GM19240 (cell line): ENCODE results near the gene METTL5.
"Not testable (repeated sequence)": the region's sequence is repeated elsewhere in the genome, so short reads cannot be mapped to it uniquely, and the experiment has no call there.

ENCODE experiments used
- DNase-seq: peaks from one replicate; pipeline ENCODE4 v3.0.0; 2011; ENCODE audit warnings: low spot score; ENCODE audit not compliant: insufficient read length

Gene METTL5

DNA sequence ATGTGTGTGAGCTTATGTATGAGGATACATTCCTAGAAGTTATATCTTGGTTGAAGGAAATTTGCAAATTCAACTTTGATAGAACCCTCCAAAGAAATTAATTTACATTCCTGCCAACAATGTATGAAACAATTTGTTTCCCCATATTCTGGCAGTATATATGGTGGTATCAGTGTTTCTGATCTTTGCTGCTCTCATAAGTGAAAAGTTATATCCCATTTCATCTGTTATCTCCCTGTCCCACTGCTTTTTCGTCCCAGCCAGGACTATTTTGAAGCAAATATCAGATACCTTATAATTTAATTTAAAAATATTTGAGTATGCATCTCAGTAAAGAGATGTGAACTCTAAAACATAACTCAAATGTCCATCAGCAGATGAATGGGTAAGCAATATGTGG is 9.7 kb upstream of the METTL5 start:
- no peak for DNase-seq

DNA sequence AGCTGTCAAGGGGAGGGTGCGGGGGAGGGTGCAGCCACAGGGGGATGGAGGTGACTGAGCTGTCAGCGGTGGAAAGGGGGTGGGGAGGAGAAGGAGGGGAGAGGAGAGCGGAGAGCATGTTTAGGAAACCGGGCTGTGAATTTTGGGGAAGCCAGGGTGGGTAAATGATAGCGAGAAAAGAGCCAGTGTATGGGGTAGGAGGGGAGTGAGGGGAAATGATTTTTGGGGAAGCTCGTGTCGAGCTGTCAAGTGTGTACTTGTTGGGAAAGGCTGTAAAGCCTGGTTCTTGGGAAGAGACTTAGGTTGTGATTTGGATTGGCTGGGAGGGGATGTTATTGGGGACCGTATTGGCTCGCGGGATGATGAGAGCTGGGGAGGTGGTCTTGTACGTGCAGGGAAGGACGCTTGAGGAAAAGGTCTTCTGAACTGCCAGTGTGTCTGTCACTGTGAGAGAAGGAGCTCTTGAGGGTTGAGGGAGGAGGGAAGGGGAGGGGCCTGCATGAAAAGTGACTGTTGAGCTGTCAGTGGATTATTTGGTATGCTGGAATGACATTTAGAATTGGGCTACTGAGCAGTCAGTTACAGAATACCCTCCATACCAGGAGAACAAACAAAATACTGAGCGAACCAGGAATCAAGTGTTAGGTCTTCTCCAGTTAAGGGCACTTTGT is 3.6 kb upstream of the METTL5 start:
- DNase-seq = peak; percentile 15

DNA sequence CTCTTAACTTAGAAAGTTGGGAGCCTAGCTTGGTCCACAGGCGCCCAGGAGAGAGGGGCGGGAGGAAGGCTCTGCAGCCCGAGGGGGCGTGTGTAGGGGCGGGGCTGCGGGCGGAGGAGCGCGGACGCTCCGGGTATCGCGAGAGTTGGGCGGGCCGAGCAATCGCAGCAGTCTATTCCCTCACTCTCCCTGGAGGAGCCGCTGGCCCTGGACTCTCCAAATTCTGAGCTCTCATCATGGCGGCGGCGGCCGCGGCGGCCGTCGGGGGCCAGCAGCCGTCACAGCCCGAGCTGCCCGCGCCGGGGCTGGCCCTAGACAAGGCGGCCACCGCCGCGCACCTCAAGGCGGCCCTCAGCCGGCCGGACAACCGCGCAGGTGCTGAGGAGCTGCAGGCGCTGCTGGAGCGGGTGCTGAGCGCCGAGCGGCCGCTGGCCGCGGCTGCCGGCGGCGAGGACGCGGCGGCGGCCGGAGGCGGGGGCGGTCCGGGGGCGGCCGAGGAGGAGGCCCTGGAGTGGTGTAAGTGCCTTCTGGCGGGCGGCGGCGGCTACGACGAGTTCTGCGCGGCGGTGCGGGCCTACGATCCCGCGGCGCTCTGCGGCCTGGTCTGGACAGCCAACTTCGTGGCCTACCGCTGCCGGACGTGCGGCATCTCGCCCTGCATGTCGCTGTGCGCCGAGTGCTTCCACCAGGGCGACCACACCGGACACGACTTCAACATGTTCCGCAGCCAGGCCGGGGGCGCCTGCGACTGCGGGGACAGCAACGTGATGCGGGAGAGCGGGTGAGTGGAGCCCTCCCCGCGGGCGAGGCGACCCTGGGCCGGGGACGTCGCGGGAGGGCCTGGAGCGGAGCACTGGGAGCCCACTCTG is 2.8 kb upstream of the METTL5 start, which contains the start of gene UBR3:
TSS of gene UBR3 (plus strand) at position 183 of the 869 bp plus-strand sequence. CDS start at position 237, 54 bp downstream.
- peak; percentile 94 for DNase-seq

DNA sequence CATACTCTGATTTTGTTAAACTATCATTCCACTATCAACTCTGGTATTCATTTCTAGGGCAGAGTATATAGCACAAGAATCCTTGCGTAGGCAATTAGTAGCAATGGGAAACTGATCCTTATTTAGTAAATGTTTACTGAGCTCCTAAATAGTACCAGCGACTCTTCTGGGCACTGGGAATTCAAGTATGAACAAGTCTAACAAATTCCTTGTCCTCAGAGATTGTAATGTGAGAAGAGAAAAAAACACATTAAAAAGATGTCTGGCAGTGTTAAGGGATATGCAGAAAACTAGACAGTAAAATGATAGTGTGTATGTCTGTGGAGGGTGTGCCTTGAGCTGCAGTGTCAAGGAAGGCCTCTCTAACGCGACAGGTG is 721 bp downstream of the METTL5 start:
- no peak for DNase-seq

DNA sequence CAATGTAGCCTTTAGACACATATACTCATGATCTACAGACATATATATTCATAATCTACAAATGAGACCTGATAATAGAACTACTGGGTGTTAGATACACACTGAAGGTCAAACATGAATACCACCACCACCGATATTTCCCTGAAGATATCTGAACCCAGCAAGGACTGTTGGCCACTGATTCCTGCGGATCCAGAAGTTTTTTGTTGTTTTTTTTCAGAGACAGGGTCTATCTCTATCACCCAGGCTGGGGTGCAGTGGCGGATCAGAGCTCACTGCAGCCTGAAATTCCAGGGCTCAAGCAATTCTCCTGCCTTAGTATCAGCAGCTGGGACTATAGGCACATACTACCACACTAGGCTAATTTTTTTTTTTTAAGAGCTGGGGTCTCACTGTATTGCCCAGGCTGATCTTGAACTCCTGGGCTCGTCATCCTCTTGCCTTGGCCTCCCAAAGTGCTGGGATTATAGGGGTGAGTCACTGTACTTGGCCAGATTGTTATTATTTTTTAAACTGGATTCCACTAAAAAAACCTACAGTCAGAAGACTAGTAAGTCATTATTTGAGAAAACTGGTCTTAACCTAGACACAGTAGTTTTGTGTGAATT is 1.8 kb downstream of the METTL5 start:
- no peak for DNase-seq

DNA sequence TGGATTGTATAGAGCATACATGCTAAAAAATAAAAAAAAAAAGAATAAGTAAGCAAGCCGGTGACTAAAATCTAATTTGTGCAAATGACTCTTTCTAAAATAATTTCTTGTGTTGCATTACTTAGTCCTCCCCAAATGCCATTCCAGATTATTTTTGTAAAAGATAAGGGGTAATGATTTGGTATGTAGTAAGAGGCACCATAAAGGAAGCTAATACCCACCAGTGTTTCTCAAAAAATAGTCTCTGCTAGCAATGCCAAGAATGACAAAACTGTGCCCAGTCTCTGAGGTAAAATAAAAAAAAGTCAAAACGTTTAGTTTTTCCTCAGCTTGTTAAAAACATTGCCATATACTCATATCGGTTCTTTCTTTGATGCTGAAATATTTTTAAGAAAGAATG is 2.7 kb downstream of the METTL5 start:
- DNase-seq = no peak

DNA sequence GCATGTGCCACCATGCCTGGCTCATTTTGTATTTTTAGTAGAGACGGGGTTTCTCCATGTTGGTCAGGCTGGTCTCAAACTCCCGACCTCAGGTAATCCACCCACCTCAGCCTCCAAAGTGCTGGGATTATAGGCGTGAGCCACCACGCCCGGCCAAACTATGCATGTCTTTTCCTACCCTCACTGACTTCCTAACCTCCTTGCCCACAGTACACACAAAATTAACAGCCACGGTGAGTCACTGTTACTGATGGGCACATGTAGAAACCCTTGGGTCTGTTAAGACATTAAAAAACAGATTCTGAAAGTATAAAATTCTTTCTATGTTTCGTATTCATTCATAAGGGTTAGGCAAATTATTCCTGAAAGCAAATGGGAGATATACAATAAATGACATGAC is 4.6 kb downstream of the METTL5 start:
- DNase-seq = not testable (repeated sequence)

DNA sequence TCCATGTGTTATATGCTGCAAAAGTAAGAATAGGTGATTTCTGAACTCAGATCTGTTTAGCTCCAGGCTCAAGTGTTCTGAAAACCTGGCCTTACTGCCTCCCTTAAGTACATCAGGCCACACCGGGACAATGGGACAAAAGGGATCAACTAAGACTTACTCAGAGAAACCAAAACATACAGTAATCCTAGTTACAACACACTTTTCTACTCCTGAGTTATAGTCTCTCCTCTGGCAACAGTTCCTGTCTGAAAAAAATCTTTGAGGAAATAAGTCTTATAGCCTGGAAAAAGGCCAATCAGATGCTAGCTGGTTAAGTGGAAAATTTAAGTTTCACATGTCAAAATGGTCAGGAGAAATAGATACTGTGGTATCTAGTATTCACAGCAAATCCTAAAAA is 5.6 kb downstream of the METTL5 start:
- no peak for DNase-seq

DNA sequence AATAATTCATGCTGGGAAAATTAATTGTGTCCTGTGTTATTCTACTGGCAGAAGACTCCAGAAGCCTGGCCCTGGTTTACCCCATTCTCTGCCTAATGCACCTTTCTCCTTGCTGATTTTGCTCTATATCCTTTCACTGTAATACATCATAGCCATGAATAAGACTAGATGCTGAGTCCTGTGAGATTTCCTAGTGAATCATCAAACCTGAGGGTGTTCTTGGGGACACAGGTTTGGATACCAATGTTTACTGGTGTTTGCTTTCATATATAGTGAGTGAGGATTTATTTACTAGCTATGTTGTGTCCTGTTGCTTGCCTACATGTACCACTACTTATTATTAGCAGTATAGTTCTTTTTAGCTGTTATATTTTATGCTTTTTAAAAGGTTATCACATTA is 6.5 kb downstream of the METTL5 start:
- no peak for DNase-seq

DNA sequence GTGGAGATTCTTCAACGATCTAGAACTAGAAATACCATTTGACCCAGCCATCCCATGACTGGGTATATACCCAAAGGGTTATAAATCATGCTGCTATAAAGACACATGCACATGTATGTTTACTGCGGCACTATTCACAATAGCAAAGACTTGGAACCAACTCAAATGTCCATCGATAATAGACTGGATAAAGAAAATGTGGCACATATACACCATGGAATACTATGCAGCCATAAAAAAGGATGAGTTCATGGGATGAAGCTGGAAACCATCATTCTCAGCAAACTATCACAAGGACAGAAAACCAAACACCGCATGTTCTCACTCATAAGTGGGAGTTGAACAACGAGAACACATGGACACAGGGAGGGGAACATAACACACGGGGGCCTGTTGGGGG is 7.3 kb downstream of the METTL5 start:
- DNase-seq = not testable (repeated sequence)

DNA sequence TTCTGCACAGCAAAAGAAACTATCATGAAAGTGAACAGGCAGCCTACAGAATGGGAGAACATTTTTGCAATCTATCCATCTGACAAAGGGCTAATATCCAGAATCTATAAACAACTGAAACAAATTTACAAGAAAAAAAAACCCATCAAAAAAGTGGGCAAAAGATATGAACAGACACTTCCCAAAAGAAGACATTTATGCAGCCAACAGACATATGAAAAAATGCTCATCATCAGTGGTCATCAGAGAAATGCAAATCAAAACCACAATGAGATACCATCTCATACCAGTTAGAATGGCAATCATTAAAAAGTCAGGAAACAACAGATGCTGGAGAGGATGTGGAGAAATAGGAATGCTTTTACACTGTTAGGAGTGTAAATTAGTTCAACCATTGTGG is 7.7 kb downstream of the METTL5 start:
- DNase-seq = not testable (repeated sequence)

DNA sequence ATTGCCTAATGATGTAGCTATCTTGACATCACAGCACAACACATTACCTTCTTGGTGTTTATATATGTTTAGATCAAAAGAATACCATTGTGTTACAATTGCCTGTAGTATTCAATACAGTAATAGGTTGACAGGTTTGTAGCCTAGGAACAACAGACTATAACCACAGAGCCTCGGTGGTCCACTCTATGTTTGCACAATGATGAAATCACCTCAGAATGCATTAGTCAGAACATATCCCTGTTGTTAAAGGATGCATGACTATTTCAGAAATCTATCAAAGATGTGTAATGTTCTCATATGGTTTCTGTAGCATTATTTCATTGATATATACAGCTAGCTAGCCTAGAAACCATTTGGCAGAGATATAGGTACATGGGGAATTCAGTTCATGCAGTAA is 8.9 kb downstream of the METTL5 start:
- no peak for DNase-seq

DNA sequence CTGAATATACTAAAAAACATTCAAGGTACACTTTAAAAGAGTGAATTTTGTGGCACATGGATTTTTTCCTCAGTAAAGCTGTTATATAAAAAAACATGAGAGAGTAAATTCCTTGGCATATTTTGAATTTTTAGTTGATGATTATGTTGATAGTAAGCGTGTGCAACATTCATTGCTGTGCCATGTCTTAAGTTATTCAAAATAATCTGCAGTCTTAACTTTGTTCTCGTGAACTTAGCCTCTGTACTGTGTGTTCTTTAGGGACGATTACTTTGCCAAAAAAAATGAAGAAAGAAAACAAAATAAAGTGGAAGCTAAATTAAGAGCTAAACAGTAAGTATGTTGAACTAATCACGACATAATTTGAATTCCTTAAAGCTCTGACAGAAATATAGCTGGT is 16.5 kb downstream of the METTL5 start:
- no peak for DNase-seq

DNA sequence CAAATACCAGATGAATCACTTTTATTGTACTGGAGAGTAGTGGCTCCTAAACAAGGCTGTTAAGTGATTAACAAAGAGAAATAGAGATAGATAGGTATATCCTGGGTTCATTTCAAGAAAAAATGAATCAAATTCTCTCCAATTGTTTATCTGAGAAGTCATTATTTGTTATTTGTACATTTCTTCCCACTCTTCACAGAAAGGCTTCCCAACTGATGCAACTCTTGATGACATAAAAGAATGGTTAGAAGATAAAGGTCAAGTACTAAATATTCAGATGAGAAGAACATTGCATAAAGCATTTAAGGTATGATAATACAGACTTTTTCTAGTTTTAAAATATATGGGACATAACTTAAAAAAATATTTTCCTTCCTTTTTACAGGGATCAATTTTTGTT is 18.1 kb downstream of the METTL5 start:
- no peak for DNase-seq

DNA sequence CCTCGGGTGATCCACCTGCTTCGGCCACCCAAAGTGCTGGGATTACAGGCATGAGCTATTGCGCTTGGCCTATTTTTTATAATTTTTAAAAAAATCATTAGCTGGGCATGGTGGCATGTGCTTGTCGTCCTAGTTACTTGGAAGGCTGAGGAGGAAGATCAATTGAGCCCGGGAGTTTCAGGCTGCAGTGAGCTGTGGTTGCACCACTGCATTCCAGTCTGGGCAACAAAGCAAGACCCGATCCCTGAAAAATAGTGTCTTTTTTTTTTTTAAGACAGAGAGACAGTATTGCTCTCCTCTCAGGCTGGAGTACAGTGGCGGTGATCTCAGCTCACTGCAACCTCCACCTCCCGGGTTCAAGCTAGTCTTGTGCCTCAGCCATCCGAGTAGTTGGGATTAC is 21.2 kb downstream of the METTL5 start:
- DNase-seq = no peak

DNA sequence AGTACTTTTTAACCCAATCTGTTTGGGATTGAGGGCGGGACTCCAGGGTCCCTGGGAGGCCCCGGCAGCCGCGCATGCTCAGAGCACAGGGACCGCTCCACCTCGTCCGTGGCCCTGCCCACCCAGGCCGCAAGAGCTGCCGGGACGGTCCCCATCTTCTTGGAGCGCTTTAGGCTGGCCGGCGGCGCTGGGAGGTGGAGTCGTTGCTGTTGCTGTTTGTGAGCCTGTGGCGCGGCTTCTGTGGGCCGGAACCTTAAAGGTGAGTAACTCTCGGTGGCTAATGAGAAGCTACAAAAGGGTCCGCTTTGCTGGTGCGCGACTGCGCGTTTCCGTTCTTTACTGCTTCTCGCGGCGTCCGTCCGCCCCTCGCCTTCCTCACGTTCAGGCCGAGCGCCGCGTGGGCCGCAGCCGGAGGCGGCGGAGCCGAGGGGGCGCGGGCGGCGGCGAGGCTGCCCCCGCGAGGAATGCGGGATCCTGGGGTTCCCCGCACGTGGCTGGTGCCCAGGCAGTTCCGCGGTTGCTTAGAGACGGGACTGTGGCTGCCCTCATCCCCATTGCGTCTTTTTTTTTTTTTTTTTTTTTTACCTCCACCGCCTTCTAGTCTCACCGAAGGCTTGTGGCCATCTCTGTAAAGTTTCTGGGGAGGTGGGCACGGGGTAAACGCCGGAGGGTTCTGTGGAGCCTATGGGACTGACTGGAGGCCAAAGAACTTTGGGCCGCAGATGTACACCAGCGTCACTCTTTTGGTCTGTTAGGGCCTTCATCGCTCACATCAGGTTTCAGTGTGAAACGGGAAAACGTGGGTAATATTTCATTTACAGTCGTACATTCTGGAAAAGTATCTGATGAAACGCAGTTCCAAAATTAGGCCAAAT is 25.8 kb downstream of the METTL5 start, which contains the start of gene SSB:
TSS of gene SSB (plus strand) at position 154 of the 875 bp plus-strand sequence. CDS start 2,090 bp downstream, outside the sequence.
- peak; percentile 88 for DNase-seq

DNA sequence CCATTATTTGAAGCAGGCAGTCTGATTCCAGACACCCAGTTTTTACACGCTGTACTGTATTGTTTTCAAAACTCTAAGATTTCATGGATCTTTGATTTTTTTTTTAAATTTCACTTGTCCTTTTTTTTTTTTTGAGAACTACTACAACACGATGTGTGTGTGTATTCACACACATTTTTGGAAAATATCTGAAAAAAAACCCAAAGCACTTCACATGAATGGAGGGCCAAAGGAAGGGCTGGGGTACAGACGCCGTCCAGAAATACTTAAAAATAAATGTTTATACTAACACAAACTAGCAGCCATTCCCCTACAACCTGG is 26.3 kb downstream of the METTL5 start:
- no peak for DNase-seq

DNA sequence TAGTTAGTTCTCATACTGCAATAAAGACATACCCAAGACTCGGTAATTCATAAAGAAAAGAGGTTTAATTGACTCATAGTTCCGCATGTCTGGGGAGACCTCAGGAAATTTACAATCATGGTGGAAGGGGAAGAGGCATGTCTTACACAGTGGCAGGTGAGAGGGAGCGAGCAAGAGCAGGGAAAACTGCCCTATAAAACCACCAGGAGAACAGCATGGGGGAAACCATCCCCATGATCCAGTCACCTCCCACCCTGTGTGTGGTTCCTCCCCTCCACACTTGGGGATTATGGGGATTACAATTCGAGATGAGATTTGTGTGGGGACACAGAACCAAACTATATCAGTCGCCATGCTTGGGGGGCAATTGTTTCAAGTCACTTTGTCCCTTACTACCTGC is 27.1 kb downstream of the METTL5 start:
- DNase-seq = no peak

DNA sequence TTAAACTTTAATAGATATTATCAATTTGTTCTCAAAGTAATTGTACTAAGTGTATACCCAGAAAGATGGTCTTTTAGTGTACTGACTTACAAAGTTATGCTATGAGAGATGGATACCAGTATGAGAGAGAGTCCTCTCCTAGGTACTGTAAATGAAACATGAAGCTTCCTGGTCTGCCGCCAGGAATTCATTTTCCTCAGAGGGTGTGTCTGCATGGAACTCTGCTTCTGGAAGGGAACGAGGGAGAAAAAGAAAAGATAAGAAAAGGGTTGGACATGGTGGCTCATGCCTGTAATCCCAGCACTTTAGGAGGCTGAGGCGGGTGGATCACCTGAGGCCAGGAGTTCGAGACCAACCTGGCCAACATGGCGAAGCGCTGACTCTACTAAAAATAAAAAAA is 28.3 kb downstream of the METTL5 start:
- DNase-seq = no peak

DNA sequence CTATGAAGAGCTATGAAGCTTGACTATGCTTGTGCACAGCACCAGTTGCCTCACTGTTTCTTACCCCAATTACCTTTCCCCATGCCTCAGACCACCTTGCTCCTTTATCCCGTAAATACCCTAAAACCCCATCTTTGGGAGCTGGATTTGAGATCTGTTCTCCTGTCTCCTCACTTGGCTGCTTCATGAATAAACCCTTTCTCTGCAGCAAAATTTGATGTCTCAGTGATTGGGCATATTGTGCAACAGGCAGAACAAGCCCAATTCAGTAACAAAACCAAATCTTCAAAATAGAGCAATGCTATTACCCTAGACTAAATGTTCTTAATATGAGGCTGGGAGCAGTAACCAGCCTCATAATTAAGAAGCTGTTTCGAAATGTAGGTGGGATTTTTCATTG is 29.5 kb downstream of the METTL5 start:
- no peak for DNase-seq

DNA sequence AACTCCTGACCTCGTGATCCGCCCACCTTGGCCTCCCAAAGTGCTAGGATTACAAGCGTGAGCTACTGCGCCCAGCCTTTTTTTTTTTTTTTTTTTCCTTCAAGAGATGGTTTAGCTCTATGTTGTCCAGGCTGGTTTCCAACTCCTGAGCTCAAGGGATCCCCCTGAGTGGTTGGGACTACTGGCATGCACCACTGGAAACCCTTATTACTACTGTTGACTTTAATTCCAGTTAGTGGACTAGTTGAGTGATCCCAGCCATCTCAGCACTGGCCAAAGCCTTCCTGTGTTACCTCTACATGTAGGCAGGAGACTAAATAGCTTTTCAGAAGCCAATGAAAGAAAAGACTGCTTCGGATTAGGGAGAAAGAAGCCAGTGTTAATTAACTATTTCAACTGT is 34.1 kb downstream of the METTL5 start:
- no peak for DNase-seq
